Measurements from ENCODE around the gene HOXD4. TPM values are rescaled to one million over a fixed set of nuclear protein-coding genes. Genes with fewer than 3 reads are reported as not detected.

HOXD4 gene
- total RNA-seq, 1 donor from 2014 or later, result not detected

DNA sequence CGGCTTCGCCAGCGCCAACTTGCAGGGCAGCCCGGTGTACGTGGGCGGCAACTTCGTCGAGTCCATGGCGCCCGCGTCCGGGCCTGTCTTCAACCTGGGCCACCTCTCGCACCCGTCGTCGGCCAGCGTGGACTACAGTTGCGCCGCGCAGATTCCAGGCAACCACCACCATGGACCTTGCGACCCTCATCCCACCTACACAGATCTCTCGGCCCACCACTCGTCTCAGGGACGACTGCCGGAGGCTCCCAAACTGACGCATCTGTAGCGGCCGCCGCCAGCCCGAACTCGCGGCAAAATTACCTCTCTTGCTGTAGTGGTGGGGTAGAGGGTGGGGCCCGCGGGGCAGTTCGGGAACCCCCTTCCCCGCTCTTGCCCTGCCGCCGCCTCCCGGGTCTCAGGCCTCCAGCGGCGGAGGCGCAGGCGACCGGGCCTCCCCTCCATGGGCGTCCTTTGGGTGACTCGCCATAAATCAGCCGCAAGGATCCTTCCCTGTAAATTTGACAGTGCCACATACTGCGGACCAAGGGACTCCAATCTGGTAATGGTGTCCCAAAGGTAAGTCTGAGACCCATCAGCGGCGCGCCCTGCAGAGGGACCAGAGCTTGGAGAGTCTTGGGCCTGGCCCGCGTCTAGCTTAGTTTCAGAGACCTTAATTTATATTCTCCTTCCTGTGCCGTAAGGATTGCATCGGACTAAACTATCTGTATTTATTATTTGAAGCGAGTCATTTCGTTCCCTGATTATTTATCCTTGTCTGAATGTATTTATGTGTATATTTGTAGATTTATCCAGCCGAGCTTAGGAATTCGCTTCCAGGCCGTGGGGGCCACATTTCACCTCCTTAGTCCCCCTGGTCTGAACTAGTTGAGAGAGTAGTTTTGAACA is 20.9 kb downstream of the HOXD4 start:
- DNase-seq (no peak), ATAC-seq (ENCODE audit: low read depth) (no peak)
- Mint-ChIP-seq H3K4me3 (no peak overlapping the region), H3K9me3 (no peaks in the 10 kb centered on the region), H3K27ac (no peak overlapping the region), H3K36me3 (ENCODE audit: low read depth) (no peaks in the 10 kb centered on the region), H3K27me3 (peaks cover 65% of the 10 kb centered on the region), H3K4me1 (peaks cover 4% of the 10 kb centered on the region)
- ChIA-PET CTCF (no interaction called here), POLR2A (no interaction called here)
- TF ChIP-seq, protein P1, sequence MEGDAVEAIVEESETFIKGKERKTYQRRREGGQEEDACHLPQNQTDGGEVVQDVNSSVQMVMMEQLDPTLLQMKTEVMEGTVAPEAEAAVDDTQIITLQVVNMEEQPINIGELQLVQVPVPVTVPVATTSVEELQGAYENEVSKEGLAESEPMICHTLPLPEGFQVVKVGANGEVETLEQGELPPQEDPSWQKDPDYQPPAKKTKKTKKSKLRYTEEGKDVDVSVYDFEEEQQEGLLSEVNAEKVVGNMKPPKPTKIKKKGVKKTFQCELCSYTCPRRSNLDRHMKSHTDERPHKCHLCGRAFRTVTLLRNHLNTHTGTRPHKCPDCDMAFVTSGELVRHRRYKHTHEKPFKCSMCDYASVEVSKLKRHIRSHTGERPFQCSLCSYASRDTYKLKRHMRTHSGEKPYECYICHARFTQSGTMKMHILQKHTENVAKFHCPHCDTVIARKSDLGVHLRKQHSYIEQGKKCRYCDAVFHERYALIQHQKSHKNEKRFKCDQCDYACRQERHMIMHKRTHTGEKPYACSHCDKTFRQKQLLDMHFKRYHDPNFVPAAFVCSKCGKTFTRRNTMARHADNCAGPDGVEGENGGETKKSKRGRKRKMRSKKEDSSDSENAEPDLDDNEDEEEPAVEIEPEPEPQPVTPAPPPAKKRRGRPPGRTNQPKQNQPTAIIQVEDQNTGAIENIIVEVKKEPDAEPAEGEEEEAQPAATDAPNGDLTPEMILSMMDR (IDR thresholded peaks at IDR 0.05), result no peak
- intact Hi-C loops (cut with micrococcal nuclease), result no loop called here

DNA sequence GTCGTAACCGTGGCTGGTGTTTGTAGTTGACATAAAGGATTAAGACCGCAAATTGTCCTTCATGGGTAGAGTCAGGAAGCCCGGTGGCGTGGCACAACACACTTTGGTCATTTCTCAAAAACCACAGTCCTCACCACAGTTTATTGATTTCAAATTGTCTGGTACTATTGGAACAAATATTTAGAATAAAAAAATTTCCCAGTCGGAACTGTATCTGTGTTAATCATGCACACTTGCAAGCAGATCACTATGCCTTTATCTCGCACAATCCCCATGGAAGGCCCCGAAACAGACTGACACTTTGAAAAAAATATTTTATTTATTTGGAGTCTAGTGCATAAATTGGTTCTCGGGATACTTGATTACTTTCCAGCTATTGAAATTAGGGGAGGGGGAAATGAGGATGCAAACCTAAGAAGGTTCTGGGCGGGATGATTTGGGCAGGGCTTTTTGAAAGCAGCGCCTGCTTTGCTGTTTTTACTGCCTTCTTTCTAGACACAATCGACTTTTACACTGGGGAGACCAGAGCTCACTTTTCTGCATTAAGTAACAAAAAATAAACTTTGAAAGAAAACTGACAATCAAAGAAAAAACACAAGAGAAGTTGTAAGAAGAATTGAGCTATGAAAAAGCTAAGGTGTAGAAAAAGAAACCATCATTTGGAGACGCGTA is 21.7 kb downstream of the HOXD4 start:
- DNase-seq (no peak), ATAC-seq (ENCODE audit: low read depth) (no peak)
- H3K4me1 Mint-ChIP-seq, result peaks cover 6% of the 10 kb centered on the region
- no peak overlapping the region for H3K27ac Mint-ChIP-seq
- ChIA-PET CTCF (interaction anchor here (1.0 kb wide), 1 partner anchor 11 kb away, joined by 3 read pairs; no protein-coding TSS in a partner anchor), POLR2A (no interaction called here)
- peaks cover 64% of the 10 kb centered on the region for H3K27me3 Mint-ChIP-seq
- intact Hi-C loops (cut with micrococcal nuclease), result no loop called here
- H3K4me3 Mint-ChIP-seq, result no peak overlapping the region
- no peaks in the 10 kb centered on the region for H3K9me3 Mint-ChIP-seq
- TF ChIP-seq, protein P1 (IDR thresholded peaks at IDR 0.05), result no peak
- H3K36me3 Mint-ChIP-seq (ENCODE audit: low read depth), result no peaks in the 10 kb centered on the region

DNA sequence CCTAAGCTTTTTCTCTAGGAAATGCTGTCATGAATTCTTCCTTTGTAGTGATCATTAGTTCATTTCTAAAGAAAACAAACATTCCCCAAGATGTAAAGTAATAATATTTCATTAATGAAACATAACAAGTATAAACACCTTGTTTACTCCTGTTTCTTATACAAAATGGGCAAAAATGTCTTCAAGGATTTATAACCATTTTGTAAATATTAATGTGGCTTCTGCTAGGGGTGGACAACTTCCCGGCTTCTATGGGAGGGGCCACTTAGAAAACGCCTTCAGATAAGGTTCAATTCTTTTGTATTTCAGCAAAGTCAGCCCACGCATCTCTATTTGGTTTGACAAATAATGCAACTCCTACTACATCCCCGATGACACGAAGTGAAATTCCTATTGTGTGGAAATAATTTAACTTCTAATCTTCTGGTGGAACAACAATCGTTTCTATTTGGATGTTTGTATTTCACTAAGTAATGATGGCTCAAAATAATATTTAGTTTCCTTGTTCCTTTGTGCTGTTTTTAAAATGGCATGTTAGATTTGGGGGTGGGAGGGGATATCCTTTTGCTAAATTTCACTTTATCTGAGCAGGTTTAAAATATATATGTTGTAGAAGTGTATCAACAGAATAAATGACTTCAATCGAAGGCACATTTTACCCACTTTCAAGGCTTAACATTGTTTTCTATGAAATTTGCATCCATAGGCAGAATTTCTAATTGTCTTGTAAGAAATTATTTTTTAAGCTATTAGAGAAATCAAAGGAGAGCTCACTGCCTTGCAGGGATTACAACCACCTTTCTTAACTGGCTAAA is 22.4 kb downstream of the HOXD4 start:
- ChIA-PET POLR2A (no interaction called here), CTCF (interaction anchor here (1.0 kb wide), 1 partner anchor 12 kb away, joined by 3 read pairs; no protein-coding TSS in a partner anchor)
- no peak for DNase-seq
- no peak overlapping the region for H3K4me3 Mint-ChIP-seq
- ATAC-seq (ENCODE audit: low read depth), result no peak
- H3K36me3 Mint-ChIP-seq (ENCODE audit: low read depth), result no peaks in the 10 kb centered on the region
- peaks cover 9% of the 10 kb centered on the region for H3K4me1 Mint-ChIP-seq
- TF ChIP-seq, protein P1 (IDR thresholded peaks at IDR 0.05), result no peak
- intact Hi-C loops (cut with micrococcal nuclease), result no loop called here
- H3K27ac Mint-ChIP-seq, result no peak overlapping the region
- H3K27me3 Mint-ChIP-seq, result peaks cover 67% of the 10 kb centered on the region
- no peaks in the 10 kb centered on the region for H3K9me3 Mint-ChIP-seq

DNA sequence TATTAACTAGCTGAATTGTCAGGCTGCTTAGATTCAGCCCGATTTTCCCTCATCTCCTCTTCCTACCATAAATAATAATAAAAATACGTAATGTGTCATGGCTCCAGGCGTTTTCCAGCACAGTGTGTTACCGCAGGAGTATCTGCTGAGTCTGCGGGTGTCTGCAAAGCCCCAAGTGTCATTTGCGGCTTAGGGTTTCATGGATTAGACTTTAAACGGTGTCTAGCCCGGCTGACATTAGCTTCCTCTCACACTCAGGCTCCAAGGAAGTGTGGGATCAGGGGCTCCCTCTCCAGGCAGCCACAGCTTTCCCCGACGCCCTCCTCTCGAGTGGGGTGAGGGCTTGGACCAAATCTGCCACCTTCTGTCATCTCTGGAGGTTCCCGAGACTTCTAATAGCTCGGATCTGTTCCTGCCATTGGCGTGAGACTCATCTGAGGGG is 23.1 kb downstream of the HOXD4 start:
- H3K9me3 Mint-ChIP-seq, result no peaks in the 10 kb centered on the region
- intact Hi-C loops (cut with micrococcal nuclease), result no loop called here
- H3K4me3 Mint-ChIP-seq, result no peak overlapping the region

More for the DNA sequence above, 23.1 kb downstream of the HOXD4 start:
- Mint-ChIP-seq H3K36me3 (ENCODE audit: low read depth) (no peaks in the 10 kb centered on the region), H3K27me3 (peaks cover 66% of the 10 kb centered on the region), H3K27ac (no peak overlapping the region), H3K4me1 (peaks cover 9% of the 10 kb centered on the region)
- CTCF ChIA-PET, result no interaction called here
- no peak for DNase-seq
- TF ChIP-seq, protein P1 (IDR thresholded peaks at IDR 0.05), result no peak
- POLR2A ChIA-PET, result no interaction called here
- no peak for ATAC-seq (ENCODE audit: low read depth)
